HepG2 (cell line): ENCODE results near the gene POLE. TPM values are rescaled to one million over a fixed set of nuclear protein-coding genes. Genes with fewer than 3 reads are reported as not detected.

Experiments
- ATAD3A ChIP-seq: sonication (generic); formaldehyde crosslinking; IDR thresholded peaks from 2 replicates; pipeline ENCODE4 v1.4.0; 2020; ENCODE audit warnings: missing genetic modification reagents
- HNF4G ChIP-seq, 2 experiments: sonication (generic) in 1 of 2; formaldehyde crosslinking in 1 of 2; IDR thresholded peaks; 2 replicates each; pipeline versions ENCODE4 v1.4.0 to v1.6.1; 2011 to 2020; ENCODE audit warnings: borderline replicate concordance in 2 of 2, low read depth in 2 of 2, mild to moderate bottlenecking in 2 of 2, low read length in 1 of 2, missing genetic modification reagents in 1 of 2, moderate library complexity in 1 of 2
- MTA3 ChIP-seq: sonication (generic); formaldehyde crosslinking; IDR thresholded peaks from 2 replicates; pipeline ENCODE4 v1.4.0; 2020; ENCODE audit warnings: missing genetic modification reagents
- RBM22 ChIP-seq: fragments of 200-400 bp; formaldehyde crosslinking; optimal IDR thresholded peaks from 2 replicates; pipeline ENCODE3; 2017; ENCODE audit warnings: mild to moderate bottlenecking, low read length, moderate library complexity
- RBM39 ChIP-seq: fragments of 200-400 bp; formaldehyde crosslinking; IDR thresholded peaks from one replicate; pipeline ENCODE4 v1.6.1; 2018; ENCODE audit warnings: antibody characterized with exemption, mild to moderate bottlenecking, low read depth, low read length; ENCODE audit not compliant: poor library complexity, severe bottlenecking
- SKI ChIP-seq: fragments of 450-650 bp; IDR thresholded peaks from one replicate; pipeline ENCODE4 v1.6.1; 2018; ENCODE audit warnings: mild to moderate bottlenecking; ENCODE audit not compliant: partially characterized antibody
- XRCC5 ChIP-seq: fragments of 200-400 bp; formaldehyde crosslinking; optimal IDR thresholded peaks from 2 replicates; pipeline ENCODE3; 2017; ENCODE audit warnings: mild to moderate bottlenecking, low read length
- ZFY ChIP-seq: sonication (generic); formaldehyde crosslinking; IDR thresholded peaks from 2 replicates; pipeline ENCODE4 v1.4.0; 2020; ENCODE audit warnings: missing genetic modification reagents
- ZNF34 ChIP-seq: sonication (generic); formaldehyde crosslinking; IDR thresholded peaks from 2 replicates; pipeline ENCODE4 v1.4.0; 2020; ENCODE audit warnings: mild to moderate bottlenecking, missing genetic modification reagents, borderline replicate concordance
- ZNF546 ChIP-seq: sonication (generic); formaldehyde crosslinking; conservative IDR thresholded peaks from 2 replicates; pipeline ENCODE4 v1.8.1; 2023; ENCODE audit warnings: mild to moderate bottlenecking, missing genetic modification reagents
- ZNF557 ChIP-seq: sonication (generic); formaldehyde crosslinking; IDR thresholded peaks from 2 replicates; pipeline ENCODE4 v1.4.0; 2020; ENCODE audit warnings: missing genetic modification reagents
- ZNF766 ChIP-seq: sonication (generic); formaldehyde crosslinking; IDR thresholded peaks from 2 replicates; pipeline ENCODE4 v1.5.0; 2020; ENCODE audit warnings: missing genetic modification reagents, borderline replicate concordance
- polyA plus RNA-seq, 8 experiments: library from polyadenylated mRNA; depleted of rRNA in 3 of 8; stranded (reverse) in 7 of 8; unstranded in 1 of 8; fragments of >200 nt; fragmentation: Illumina TruSeq in 4 of 8; extraction: Trizol in 4 of 8; gene quantifications; 2 replicates each; pipeline versions ENCODE4 v1.2.1 to v1.2.3, GENCODE V29; 2011 to 2016; ENCODE audit warnings: low read depth in 4 of 8, missing spikeins in 1 of 8, mixed read lengths in 1 of 8; ENCODE audit not compliant: insufficient read depth in 1 of 8
- total RNA-seq, 5 experiments: library from RNA; depleted of rRNA; stranded (reverse); fragments of >200 nt; fragmentation: Illumina TruSeq; extraction: Trizol; gene quantifications; 2 replicates each; pipeline ENCODE4 v1.2.3, GENCODE V29; 2016; ENCODE audit warnings: low read depth in 1 of 5
- TF ChIP-seq, protein P1 (sequence below): sonication (generic); formaldehyde crosslinking; IDR thresholded peaks from 2 replicates; pipeline ENCODE4 v1.4.0; 2020; ENCODE audit warnings: missing genetic modification reagents
- TF ChIP-seq, protein P2 (sequence below): sonication (generic); formaldehyde crosslinking; IDR thresholded peaks from 2 replicates; pipeline ENCODE4 v1.8.0; 2022; ENCODE audit warnings: missing genetic modification reagents, mild to moderate bottlenecking, inconsistent platforms, borderline replicate concordance
- TF ChIP-seq, protein P3 (sequence below): sonication (generic); formaldehyde crosslinking; IDR thresholded peaks from 2 replicates; pipeline ENCODE4 v1.5.1; 2020; ENCODE audit warnings: missing genetic modification reagents, mild to moderate bottlenecking, borderline replicate concordance
- TF ChIP-seq, protein P4 (sequence below): sonication (generic); formaldehyde crosslinking; IDR thresholded peaks from 2 replicates; pipeline ENCODE4 v1.5.1; 2020; ENCODE audit warnings: mild to moderate bottlenecking, missing genetic modification reagents, borderline replicate concordance

The POLE gene
- total and polyA plus RNA-seq, 2 of the 13 experiments (the other 11 are each of a cell fraction or from before 2014, with no cell fraction given) = 25.3 to 52.2 TPM

DNA sequence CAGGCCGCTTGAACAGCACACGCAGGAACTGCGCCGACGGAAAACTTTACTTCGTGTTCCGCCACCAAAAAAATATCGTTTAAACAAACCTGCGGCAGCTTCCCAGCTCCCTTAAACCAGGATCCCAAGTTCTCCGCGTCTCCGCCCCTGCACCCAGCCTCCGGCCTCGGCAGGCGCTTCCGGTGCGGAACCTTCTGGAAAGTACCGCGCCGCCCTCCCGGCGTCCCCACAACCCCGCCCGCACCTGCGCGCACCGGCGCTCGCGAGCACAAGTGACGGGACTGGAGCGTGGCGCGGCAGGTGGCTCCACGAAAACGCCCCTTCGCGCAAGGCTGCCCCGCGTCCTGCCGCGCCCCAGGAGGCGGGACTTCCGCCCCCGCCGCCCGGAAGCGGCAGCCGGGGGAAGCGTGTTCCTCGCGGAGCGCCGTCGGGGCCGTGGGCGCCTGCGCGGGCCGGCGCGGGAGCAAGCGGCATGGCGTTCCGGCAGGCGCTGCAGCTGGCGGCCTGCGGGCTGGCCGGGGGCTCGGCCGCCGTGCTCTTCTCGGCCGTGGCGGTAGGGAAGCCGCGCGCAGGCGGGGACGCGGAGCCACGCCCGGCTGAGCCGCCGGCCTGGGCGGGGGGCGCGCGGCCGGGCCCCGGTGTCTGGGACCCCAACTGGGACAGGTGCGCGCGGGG lies 23.4 kb upstream of the POLE start, which contains the start of gene PGAM5 (continued):
- TF ChIP-seq, protein P1, sequence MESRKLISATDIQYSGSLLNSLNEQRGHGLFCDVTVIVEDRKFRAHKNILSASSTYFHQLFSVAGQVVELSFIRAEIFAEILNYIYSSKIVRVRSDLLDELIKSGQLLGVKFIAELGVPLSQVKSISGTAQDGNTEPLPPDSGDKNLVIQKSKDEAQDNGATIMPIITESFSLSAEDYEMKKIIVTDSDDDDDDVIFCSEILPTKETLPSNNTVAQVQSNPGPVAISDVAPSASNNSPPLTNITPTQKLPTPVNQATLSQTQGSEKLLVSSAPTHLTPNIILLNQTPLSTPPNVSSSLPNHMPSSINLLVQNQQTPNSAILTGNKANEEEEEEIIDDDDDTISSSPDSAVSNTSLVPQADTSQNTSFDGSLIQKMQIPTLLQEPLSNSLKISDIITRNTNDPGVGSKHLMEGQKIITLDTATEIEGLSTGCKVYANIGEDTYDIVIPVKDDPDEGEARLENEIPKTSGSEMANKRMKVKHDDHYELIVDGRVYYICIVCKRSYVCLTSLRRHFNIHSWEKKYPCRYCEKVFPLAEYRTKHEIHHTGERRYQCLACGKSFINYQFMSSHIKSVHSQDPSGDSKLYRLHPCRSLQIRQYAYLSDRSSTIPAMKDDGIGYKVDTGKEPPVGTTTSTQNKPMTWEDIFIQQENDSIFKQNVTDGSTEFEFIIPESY (CRISPR knock-in tag) = peak; percentile 65
- TF ChIP-seq XRCC5 (peak; percentile 67), RBM39 (no peak), ZNF557 (CRISPR knock-in tag) (0 out of 2 replicates have a peak, but pooled peaks have one; percentile 43), MTA3 (CRISPR knock-in tag) (no peak), ZNF34 (CRISPR knock-in tag) (0 out of 2 replicates have a peak, but pooled peaks have one; percentile 38), ZNF766 (peak; percentile 73), ZNF546 (CRISPR knock-in tag) (peak; percentile 92), RBM22 (peak; percentile 47), ATAD3A (CRISPR knock-in tag) (0 out of 2 replicates have a peak, but pooled peaks have one; percentile 23), ZFY (CRISPR knock-in tag) (peak; percentile 59; the same call in 1 of the 2 replicates), HNF4G (IDR thresholded peaks at IDR 0.05; ENCODE audit: borderline replicate concordance, low read depth, low read length) (no peak), HNF4G (CRISPR knock-in tag; IDR thresholded peaks at IDR 0.05; ENCODE audit: borderline replicate concordance, low read depth) (peak; percentile 63; the same call in 1 of the 2 replicates), SKI (peak; percentile 43)
- TF ChIP-seq, protein P2, sequence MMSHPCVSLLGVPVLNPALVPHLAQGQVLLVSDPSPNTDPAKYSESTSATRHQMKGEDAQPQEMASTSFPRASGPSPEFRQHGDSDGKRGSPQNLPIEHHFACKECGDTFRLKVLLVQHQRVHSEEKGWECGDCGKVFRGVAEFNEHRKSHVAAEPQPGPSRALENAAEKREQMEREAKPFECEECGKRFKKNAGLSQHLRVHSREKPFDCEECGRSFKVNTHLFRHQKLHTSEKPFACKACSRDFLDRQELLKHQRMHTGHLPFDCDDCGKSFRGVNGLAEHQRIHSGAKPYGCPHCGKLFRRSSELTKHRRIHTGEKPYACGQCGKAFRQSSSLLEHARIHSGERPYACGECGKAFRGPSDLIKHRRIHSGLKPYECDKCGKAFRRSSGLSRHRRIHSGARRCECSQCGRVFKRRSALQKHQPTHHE (CRISPR knock-in tag) = peak; percentile 82; the same call in 1 of the 2 replicates
- TF ChIP-seq, protein P3, sequence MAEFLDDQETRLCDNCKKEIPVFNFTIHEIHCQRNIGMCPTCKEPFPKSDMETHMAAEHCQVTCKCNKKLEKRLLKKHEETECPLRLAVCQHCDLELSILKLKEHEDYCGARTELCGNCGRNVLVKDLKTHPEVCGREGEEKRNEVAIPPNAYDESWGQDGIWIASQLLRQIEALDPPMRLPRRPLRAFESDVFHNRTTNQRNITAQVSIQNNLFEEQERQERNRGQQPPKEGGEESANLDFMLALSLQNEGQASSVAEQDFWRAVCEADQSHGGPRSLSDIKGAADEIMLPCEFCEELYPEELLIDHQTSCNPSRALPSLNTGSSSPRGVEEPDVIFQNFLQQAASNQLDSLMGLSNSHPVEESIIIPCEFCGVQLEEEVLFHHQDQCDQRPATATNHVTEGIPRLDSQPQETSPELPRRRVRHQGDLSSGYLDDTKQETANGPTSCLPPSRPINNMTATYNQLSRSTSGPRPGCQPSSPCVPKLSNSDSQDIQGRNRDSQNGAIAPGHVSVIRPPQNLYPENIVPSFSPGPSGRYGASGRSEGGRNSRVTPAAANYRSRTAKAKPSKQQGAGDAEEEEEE = no peak
- TF ChIP-seq, protein P4, sequence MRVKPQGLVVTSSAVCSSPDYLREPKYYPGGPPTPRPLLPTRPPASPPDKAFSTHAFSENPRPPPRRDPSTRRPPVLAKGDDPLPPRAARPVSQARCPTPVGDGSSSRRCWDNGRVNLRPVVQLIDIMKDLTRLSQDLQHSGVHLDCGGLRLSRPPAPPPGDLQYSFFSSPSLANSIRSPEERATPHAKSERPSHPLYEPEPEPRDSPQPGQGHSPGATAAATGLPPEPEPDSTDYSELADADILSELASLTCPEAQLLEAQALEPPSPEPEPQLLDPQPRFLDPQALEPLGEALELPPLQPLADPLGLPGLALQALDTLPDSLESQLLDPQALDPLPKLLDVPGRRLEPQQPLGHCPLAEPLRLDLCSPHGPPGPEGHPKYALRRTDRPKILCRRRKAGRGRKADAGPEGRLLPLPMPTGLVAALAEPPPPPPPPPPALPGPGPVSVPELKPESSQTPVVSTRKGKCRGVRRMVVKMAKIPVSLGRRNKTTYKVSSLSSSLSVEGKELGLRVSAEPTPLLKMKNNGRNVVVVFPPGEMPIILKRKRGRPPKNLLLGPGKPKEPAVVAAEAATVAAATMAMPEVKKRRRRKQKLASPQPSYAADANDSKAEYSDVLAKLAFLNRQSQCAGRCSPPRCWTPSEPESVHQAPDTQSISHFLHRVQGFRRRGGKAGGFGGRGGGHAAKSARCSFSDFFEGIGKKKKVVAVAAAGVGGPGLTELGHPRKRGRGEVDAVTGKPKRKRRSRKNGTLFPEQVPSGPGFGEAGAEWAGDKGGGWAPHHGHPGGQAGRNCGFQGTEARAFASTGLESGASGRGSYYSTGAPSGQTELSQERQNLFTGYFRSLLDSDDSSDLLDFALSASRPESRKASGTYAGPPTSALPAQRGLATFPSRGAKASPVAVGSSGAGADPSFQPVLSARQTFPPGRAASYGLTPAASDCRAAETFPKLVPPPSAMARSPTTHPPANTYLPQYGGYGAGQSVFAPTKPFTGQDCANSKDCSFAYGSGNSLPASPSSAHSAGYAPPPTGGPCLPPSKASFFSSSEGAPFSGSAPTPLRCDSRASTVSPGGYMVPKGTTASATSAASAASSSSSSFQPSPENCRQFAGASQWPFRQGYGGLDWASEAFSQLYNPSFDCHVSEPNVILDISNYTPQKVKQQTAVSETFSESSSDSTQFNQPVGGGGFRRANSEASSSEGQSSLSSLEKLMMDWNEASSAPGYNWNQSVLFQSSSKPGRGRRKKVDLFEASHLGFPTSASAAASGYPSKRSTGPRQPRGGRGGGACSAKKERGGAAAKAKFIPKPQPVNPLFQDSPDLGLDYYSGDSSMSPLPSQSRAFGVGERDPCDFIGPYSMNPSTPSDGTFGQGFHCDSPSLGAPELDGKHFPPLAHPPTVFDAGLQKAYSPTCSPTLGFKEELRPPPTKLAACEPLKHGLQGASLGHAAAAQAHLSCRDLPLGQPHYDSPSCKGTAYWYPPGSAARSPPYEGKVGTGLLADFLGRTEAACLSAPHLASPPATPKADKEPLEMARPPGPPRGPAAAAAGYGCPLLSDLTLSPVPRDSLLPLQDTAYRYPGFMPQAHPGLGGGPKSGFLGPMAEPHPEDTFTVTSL (CRISPR knock-in tag) = no peak; the same call in 1 of the 2 replicates
